NT2/D1 (cell line): ENCODE measurements around the gene CTBP2.

Source experiments
- YY1 ChIP-seq: IDR thresholded peaks from 2 replicates; pipeline ENCODE4 v1.6.1; 2011; ENCODE audit not compliant: insufficient read length, insufficient read depth
- ZNF274 ChIP-seq: IDR thresholded peaks from 2 replicates; pipeline ENCODE4 v1.6.1; 2011; ENCODE audit warnings: mild to moderate bottlenecking, low read depth, low read length

- TF ChIP-seq ZNF274 (no peak), YY1 (no peak)
Measured at GRCh38 chr10:125132344-125132743, 28.0 kb downstream of the CTBP2 start.
